A673 (cell line): Measurements from ENCODE around the gene ANKRD55. TPM values are rescaled to one million over a fixed set of nuclear protein-coding genes. Genes with fewer than 3 reads are reported as not detected.

Source experiments
- BruUV-seq: library from RNA; stranded (reverse); fragments of 400-500 nt; replicated peaks from 2 replicates; lab custom pipeline; 2021; lab: Mats Ljungman, UMichigan
- CTCF ChIA-PET: fragments of 300-600 bp; sonication (Branson Sonifier 250); formaldehyde crosslinking; loops from one replicate; lab custom pipeline; 2022; ENCODE audit warnings: antibody characterized with exemption; lab: Charles Lee
- POLR2A ChIA-PET: fragments of 300-600 bp; sonication (Branson Sonifier 250); formaldehyde crosslinking; loops from one replicate; lab custom pipeline; 2022; ENCODE audit warnings: antibody characterized with exemption; ENCODE audit not compliant: low non-redundant PET; lab: Charles Lee
- DNase-seq: peaks from one replicate; pipeline ENCODE4 v3.0.0-alpha.2; 2015; ENCODE audit warnings: low spot score
- H3K27ac ChIP-seq: fragments of 200-600 bp; sonication (generic); 2 replicates; pipeline ENCODE4 v1.5.1; 2016; ENCODE audit warnings: mixed run types, low read depth, mild to moderate bottlenecking, mixed read lengths, antibody characterized with exemption, low read length; ENCODE audit not compliant: poor library complexity, severe bottlenecking
- H3K27me3 ChIP-seq: fragments of 200-600 bp; sonication (generic); replicated peaks from 2 replicates; pipeline ENCODE4 v1.6.1; 2017; ENCODE audit warnings: mixed run types, low read depth, mild to moderate bottlenecking, mixed read lengths, antibody characterized with exemption, low read length; ENCODE audit not compliant: insufficient read depth, poor library complexity
- H3K36me3 ChIP-seq: fragments of 200-600 bp; sonication (generic); 2 replicates; pipeline ENCODE4 v1.6.1; 2016; ENCODE audit warnings: mixed run types, mild to moderate bottlenecking, mixed read lengths, antibody characterized with exemption, low read length; ENCODE audit not compliant: insufficient read depth, poor library complexity, severe bottlenecking
- H3K4me1 ChIP-seq: fragments of 200-600 bp; sonication (generic); 2 replicates; pipeline ENCODE4 v1.6.1; 2017; ENCODE audit warnings: mixed run types, mild to moderate bottlenecking, mixed read lengths, antibody characterized with exemption, low read length; ENCODE audit not compliant: insufficient read depth, poor library complexity, severe bottlenecking
- H3K4me3 ChIP-seq: fragments of 200-600 bp; sonication (generic); 2 replicates; pipeline ENCODE4 v1.5.1; 2016; ENCODE audit warnings: low read depth, mixed run types, mild to moderate bottlenecking, mixed read lengths, low read length; ENCODE audit not compliant: poor library complexity, severe bottlenecking
- H3K9me3 ChIP-seq: fragments of 200-600 bp; sonication (generic); 2 replicates; pipeline ENCODE4 v1.6.1; 2016; ENCODE audit warnings: mixed run types, low read depth, mild to moderate bottlenecking, mixed read lengths, antibody characterized with exemption, low read length; ENCODE audit not compliant: poor library complexity, severe bottlenecking
- CTCF ChIP-seq: fragments of 300-800, 200-600 bp; sonication (generic); conservative IDR thresholded peaks from 2 replicates; pipeline ENCODE4 v1.5.1; 2017; ENCODE audit warnings: low read depth, mild to moderate bottlenecking, antibody characterized with exemption, low read length, moderate library complexity, mixed read lengths
- EZH2 ChIP-seq: fragments of 200-600 bp; sonication (generic); IDR thresholded peaks from 2 replicates; pipeline ENCODE4 v1.6.1; 2017; ENCODE audit warnings: borderline replicate concordance, low read depth, mild to moderate bottlenecking, mixed read lengths, antibody characterized with exemption, low read length; ENCODE audit not compliant: poor library complexity, severe bottlenecking
- intact Hi-C: fragments of 100-400 bp; cut with micrococcal nuclease; formaldehyde crosslinking; loops from one replicate; pipeline ENCODE4 v1.10.0; 2022; ENCODE audit not compliant: unreplicated experiment
- total RNA-seq: library from RNA; stranded (reverse); gene quantifications from 2 replicates; pipeline ENCODE4 v1.2.3, GENCODE V29; 2021

Gene ANKRD55
- total RNA-seq, 1 experiment from 2014 or later: not detected

- DNase-seq: no peak
- POLR2A ChIA-PET: no interaction called here
- Histone ChIP-seq H3K27ac (no peak overlapping the region), H3K27me3 (no peaks in the 10 kb centered on the region), H3K9me3 (no peaks in the 10 kb centered on the region), H3K36me3 (no peaks in the 10 kb centered on the region), H3K4me3 (no peak overlapping the region), H3K4me1 (no peaks in the 10 kb centered on the region)
- intact Hi-C loops: no loop called here
- CTCF ChIA-PET: no interaction called here
- no TSS peak for BruUV-seq
- TF ChIP-seq CTCF: no peak
Observed at GRCh38 chr5:56144211-56144610, 88.9 kb downstream of the ANKRD55 start.

GRCh38 chr5:56143373-56143714 is 89.8 kb downstream of the ANKRD55 start:
- H3K9me3 ChIP-seq: no peaks in the 10 kb centered on the region
- POLR2A ChIA-PET: no interaction called here
- no peak overlapping the region for H3K27ac ChIP-seq
- DNase-seq: no peak
- no peaks in the 10 kb centered on the region for H3K36me3 ChIP-seq
- no TSS peak for BruUV-seq
- no peaks in the 10 kb centered on the region for H3K27me3 ChIP-seq
- no peak for TF ChIP-seq EZH2
- TF ChIP-seq CTCF: no peak
- no peak overlapping the region for H3K4me3 ChIP-seq
- CTCF ChIA-PET: no interaction called here
- intact Hi-C loops: no loop called here
- no peaks in the 10 kb centered on the region for H3K4me1 ChIP-seq

GRCh38 chr5:56142614-56143372 is 90.3 kb downstream of the ANKRD55 start:
- BruUV-seq: no TSS peak
- Histone ChIP-seq H3K27me3 (no peaks in the 10 kb centered on the region), H3K27ac (no peak overlapping the region), H3K36me3 (no peaks in the 10 kb centered on the region), H3K9me3 (no peaks in the 10 kb centered on the region), H3K4me1 (no peaks in the 10 kb centered on the region), H3K4me3 (no peak overlapping the region)
- no peak for DNase-seq
- ChIA-PET POLR2A (no interaction called here), CTCF (no interaction called here)
- no peak for TF ChIP-seq EZH2
- no peak for TF ChIP-seq CTCF
- intact Hi-C loops: no loop called here
